Epithelial cell of prostate (primary cell): Measurements from ENCODE around the gene RNF144B.
"Not testable (repeated sequence)": the region's sequence is repeated elsewhere in the genome, so short reads cannot be mapped to it uniquely, and the experiment has no call there.

Experiments used
- DNase-seq: peaks from one replicate; pipeline ENCODE4 v3.0.0-alpha.2; 2011; ENCODE audit warnings: low read depth, low spot score
- H3K27ac ChIP-seq: fragments of 450-650 bp; 2 replicates; pipeline ENCODE4 v1.5.1; 2017; ENCODE audit warnings: mild to moderate bottlenecking

RNF144B gene

DNA sequence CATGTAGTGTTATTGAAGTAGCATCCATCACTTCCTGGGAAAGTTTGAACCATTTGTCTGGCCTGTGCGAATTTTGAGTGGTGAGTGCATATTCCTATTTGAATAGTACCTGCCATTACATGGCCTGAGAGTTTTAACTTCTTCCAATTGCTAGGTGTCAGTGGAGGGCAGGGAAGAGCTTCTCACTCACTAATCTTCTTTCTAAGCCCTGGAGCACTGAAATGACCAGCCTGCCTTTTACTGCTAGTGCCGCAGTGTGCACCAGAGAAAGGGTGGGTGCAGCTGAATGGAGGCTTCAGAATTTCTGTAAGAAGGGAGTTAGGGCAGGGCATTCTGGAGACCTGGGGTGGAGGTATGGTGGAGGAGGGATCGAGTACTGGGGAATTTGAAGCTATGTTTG is 45.5 kb downstream of the RNF144B start:
- DNase-seq: no peak
- peak overlapping the region; percentile 85 for H3K27ac ChIP-seq

DNA sequence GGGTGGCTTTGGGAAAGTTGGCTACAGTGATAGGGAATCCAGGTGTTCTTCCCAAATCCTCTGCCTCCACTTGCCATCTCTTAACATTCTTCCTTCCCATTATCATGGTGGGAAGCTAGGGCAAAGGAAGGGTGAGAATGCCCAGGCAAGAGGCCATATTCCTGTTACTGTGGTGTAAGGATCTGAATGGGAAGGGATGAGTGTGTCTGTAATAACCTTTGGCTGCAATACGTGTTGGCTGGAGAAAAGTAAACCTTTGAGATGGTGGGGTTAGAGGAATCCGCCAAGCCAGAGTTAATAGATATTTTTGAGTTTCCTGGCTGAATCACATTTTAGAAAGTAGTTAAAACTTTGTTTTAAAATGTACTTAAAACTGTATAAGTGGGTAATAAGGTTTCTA is 45.9 kb downstream of the RNF144B start:
- peak overlapping the region; percentile 85 for H3K27ac ChIP-seq
- DNase-seq: no peak

DNA sequence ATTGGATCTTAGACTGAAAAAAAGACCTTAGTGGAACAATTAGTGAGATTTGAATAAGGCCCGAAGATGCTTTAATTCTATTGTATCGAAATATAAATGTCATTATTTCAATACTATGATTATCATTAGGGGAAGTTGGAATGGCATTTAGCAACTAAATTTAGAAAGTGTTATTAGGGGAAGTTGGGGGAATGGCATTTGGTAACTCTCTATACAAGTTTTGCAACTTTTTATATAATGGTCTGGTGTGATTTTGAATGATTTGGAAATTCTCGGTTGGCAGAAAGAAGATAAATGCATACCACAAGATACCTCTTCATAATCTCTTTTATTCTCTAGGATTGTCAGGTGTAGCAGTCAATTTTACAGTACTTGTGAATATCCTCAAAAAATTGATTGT is 49.2 kb downstream of the RNF144B start:
- no peak for DNase-seq
- H3K27ac ChIP-seq: no peak overlapping the region

DNA sequence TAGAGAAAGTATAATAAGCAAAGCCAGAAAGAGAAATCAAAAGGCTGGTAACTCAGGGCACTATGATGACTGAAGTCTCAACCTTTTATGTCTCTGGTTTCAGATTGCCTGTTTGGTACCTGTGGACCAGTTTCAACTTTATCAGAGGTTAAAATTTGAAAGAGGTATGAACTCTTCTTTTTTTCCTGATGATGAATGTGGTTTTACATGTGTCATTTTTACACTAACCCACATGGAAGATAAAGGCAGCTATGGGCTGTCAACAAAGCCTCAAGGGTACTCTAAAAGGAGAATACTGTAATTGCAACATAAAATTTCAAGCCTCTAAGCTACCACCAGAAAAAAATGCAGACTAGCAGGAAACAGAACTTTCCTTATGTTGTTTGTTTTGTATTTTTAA is 52.4 kb downstream of the RNF144B start:
- H3K27ac ChIP-seq: no peak overlapping the region
- no peak for DNase-seq

DNA sequence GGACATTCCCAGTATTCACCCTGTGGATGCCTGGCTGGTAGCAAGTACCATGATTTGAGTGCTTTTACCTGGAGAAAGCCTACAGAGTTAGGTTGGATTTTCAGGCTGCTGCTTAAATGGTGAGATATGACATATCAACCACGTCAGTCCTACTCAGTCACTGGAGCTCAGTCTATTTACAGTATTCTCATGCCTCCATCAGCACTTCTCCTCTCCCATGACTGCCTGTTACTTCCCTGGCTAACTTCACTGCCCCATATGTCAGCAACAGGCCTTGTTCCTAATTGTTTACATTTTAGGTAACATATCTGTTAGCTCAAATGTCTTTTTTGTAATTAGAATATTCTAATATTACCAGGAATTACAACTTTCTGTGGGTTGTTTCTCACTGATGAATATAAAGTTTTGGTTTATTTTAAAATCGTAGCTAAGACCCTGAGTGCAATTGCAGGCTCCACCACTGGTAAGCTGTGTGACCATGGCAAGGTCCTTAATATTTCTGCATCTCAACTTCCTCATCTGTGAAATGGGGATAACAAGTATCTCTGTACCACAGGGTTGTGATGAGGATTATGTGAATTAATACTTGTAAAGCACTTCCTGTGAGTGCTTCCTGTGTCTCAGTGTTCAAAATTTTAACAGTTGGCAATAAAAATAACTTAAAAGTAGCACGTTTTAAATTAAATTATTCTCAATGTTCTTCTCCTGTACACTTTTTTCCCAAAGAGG is 54.3 kb downstream of the RNF144B start:
- H3K27ac ChIP-seq: no peak overlapping the region
- DNase-seq: no peak

DNA sequence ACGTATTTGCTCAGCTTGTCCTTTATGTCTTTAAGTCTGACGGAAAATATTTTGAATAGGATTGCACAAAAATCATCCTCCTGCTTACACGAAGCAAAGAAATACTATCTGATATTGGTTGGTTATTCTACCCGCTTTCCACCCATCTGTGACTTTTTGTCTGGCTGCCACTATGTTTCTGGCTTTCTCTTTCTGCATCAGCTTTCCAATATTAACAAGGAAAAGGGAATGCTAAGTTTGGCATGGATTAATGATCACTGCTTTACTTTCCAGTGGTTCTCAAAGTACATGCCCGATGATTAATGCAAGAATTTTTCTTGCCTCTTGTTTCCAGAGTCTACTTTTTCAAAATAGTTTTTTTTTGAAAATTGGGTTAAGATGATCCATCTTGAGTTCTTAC is 57.0 kb downstream of the RNF144B start:
- no peak for DNase-seq
- H3K27ac ChIP-seq: no peak overlapping the region

DNA sequence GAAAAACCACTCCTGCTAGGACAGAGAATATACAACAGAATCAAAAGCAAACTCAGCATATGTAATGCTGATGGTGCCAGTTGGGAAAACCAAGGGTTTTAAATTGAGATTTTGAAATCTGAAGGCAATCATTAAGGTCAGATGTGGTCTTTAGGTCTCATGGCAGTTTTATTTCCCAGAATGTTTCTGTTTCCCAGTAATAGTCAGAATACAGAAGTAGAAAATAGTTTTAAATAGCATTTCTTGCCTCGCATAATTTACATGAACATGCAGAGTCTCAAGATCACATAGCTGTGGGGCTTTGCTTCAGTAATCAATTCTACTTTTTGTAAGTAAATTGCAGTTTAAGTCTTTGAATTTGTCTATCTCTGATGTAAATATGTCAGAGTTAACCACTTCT is 58.1 kb downstream of the RNF144B start:
- no peak overlapping the region for H3K27ac ChIP-seq
- DNase-seq: no peak

DNA sequence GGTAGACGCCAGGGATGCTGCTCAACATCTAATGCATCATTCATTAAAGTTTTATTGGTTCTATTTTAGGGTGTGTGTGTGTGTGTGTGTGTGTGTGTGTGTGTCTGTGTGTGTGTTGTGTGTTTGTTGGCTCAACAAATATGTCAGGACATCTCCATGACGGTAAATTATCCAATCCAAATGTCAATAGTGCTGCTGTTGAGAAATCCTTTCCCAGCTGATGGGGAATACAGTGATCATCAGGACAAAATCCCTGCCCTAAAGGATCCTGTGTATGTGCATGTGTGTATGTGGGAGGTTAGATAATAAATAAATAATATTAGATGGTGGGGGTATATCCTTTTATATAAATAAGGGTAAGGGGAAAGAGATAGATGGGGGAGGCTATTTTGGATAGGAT is 59.6 kb downstream of the RNF144B start:
- no peak for DNase-seq
- no peak overlapping the region for H3K27ac ChIP-seq

DNA sequence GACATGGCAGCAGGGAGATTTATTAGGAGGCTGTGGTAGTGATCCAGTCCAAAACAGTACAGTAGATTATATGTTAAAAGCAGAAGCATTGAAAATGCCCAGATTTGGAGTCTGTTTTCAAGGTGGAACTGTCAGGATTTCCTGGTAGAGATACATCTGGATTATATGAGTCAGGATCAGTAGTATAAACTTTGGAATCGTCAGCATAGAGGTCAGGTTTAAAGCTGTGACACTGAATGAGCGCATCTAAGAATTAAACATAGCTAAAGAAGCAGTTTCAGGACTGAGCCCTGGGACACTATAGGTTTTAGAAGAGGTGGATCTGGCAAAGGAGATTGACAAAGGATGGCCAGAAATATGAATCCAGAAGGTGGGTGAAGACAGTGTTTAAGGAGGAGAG is 60.4 kb downstream of the RNF144B start:
- H3K27ac ChIP-seq: no peak overlapping the region
- DNase-seq: no peak

DNA sequence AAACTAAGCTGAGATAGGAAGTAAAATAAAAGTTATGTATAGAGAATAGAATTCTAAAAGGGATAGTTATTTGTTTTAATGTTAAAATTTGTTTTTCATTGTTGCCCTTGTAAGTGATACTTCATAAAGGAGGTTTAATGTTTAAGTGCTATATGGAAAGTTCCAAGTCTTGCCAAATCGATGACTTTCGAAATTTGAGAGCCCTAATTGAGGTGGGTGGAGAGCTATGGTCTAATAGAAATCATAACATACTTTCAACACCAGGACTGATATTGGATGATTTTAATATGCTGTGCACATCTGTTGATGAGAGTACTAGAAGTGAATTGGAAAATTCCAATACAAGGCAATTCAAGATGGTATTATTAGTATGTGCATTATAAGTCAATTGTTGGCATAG is 64.6 kb downstream of the RNF144B start:
- DNase-seq: no peak
- no peak overlapping the region for H3K27ac ChIP-seq

DNA sequence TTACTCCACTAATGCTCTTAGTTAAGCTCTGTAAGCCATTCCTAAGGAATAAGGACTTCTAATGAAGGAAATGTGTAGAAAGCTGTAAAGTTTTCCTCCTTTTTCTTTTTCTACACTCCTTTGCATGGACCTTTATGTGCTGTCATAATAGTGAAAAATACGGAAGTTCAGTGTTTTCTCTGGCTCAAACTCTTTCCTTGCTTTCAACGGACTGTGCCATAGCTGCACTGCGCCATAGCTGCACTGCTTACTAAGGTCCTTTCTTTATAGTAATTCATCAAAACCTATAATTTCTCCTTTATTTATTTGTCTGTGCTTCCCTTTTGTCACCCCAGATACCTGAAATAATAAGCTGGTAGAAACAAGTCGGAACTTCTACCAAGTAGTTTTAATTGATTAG is 67.3 kb downstream of the RNF144B start:
- DNase-seq: no peak
- H3K27ac ChIP-seq: no peak overlapping the region

DNA sequence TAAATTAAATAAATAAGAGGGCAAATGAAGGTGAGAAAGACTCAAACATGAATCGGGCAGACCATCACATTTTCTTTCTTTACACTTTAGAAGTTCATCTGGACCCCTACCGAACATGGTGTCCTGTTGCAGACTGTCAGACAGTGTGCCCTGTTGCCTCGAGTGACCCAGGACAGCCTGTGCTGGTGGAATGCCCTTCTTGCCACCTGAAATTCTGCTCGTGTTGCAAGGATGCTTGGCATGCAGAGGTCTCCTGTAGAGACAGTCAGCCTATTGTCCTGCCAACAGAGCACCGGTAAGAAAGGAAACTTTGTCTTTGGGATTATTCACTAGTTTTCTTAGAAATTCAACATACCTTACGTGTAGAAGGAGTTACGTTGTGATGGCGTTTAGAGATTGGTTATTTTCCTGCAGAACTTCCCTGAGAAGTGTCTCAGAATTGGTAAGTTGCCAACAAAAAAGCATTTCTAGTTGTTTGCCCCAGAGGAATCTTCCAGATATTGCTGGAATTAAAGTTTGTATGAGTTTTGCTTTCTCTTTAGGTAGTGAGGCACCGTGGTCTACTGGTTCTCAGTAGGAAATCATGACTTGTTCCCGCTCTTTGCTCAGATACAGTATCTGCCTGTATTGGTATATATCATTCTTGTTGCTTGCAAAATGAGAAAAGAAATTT is 70.1 kb downstream of the RNF144B start:
- DNase-seq: no peak
- no peak overlapping the region for H3K27ac ChIP-seq

DNA sequence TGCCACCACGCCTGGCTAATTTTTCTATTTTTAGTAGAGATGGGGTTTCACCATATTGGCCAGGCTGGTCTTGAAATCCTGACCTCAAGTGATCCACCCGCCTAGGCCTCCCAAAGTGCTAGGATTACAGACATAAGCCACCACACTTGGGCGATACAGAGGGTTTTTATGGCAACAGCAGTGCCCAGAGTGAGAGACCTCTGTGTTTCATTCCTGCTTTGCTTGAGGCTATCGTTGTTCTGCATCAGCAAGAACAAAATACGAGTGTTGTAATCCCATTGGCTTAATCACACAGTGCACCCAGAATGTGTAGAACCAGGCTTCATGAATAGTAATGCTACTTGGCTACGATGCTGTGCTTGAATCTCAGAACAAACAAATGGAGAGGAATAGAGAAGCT is 70.9 kb downstream of the RNF144B start:
- DNase-seq, H3K27ac ChIP-seq: not testable (repeated sequence)

DNA sequence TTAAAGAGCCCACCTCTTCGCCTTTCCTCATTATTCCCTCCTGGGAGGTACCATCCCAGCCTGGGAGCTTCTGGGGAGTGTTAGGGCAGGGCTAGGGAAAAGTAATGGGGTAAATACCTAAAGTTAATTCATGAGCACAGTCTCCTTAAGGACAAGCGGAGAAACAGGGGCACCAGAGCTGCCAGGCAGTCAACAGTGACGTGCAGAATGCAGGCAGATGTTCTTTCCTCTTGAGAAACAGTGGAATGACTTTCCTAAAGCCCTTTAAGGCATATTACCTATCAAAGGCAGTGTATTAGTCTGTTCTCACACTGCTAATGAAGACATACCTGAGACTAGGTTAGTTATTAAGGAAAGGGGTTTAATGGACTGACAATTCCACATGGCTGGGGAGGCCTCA is 76.3 kb downstream of the RNF144B start:
- no peak for DNase-seq
- no peak overlapping the region for H3K27ac ChIP-seq

DNA sequence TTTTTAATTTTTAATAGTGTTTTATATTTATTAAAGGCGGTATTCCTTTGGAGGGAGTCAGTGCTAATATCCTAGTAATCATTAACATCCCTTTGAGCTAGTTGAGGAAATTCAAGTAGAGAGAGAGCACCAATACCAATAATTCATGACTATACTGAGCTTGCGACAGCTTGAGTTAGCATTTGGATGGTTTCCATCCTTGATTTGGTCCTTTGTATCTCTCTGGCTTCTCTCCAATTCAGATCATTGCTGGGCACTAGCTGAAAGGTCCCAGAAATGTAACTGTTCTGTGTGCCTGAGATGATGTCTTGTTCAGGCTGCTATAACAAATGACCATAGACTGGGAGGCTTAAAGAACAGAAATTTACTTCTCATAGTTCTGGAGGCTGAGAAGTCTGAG is 77.0 kb downstream of the RNF144B start:
- no peak for DNase-seq
- no peak overlapping the region for H3K27ac ChIP-seq

DNA sequence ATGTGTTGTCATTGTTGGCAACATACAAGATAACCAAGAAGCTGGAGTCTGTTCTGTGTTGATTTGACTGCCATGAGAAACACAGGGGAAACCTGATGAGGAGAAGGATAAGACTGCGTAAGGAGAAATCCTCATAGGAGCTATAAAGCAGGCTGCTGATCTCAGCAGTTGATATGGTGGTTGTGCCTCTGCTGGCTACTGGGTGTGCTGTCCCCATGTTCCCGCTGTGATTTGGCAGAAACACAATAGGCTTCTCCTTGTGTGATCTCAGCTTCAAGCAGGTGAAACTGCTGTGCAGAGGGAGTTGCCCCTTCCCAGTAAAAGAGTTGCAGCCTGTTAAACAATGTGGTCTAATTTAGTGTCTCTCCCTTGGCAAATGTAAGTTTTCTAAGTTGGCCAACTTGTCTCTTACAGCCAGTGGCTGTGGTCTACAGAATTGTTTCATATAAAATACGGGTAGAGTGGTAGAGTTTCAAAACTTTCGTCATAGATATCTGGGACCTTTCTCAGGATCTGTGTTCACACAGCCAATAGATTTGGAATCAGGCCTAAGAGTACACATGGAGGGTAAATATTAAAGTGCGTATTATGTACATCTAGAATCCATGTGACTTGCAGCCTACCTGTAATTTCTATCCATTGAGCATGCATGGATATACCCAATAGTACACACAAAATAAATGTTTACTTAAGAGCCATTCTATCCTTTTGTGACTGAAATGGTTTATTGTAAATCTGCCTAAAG is 78.4 kb downstream of the RNF144B start:
- H3K27ac ChIP-seq: no peak overlapping the region
- DNase-seq: no peak

DNA sequence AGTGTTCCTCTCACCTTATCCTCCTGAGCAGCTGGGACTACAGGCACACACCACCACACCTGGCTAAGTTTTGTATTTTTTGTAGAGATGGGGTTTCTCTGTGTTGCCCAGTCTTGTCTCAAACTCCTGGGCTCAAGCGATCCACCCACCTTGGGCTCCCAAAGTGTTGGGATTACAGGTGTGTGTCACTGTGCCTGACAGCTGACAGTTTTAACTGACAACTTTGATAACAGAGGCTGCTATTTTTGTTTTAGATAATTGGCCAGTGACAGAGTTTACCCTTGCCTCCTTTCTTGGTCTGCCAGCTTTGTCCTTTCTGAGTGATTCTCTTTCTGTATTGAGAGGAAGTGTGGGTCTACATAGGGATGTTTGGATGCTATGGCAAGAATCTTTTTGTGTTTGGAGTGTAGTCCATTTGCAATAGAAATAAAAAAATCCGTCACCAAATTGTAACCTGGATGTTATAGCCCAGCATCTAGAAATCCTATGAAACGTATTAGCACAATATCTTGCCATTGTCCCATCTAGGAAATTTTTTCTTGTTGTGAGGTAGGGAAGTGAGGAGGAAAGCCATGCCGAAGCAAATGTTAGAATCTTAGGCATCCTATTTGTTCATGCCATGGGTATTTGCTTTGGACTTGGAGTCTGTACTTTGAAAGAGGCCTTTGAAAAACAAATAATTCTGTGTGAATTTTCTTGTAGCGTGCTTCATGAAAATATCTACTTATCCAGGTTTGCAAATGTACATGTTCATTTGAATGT is 80.8 kb downstream of the RNF144B start:
- no peak for DNase-seq
- no peak overlapping the region for H3K27ac ChIP-seq

DNA sequence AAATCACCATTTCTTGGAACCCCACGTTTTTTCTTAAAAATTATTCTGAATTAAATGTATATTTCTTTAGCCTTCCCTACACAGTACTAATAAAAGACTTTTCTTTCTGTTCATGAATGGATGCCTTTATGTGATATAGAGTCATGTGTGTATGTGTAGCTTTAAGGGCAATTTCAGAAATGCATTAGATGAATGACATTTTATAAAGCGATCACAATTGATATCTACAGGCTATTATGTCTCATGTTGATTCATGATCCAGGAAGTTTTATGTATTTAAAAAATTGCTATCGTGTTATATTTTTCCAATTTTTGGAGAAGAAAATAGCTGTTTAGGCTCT is 81.3 kb downstream of the RNF144B start:
- no peak overlapping the region for H3K27ac ChIP-seq
- DNase-seq: no peak

DNA sequence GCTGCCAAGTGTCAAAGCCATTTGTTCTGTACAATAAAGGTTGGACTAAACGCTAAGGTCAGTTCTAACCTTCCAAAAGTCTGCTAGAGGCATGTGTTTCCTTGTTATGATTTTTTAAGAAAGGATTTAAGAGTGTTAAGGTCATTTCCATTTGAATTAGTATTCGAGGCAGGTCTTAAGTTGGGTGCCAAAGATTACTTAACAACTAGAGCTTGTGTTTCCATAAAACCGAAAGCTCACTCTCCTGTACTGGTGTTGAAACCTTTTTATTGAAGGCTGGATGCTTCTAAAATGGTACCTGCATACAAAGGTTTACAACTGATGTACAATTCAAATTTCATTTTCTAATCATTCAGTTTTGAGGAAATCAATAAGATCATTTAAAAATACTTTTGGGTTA is 82.4 kb downstream of the RNF144B start:
- no peak for DNase-seq
- no peak overlapping the region for H3K27ac ChIP-seq

DNA sequence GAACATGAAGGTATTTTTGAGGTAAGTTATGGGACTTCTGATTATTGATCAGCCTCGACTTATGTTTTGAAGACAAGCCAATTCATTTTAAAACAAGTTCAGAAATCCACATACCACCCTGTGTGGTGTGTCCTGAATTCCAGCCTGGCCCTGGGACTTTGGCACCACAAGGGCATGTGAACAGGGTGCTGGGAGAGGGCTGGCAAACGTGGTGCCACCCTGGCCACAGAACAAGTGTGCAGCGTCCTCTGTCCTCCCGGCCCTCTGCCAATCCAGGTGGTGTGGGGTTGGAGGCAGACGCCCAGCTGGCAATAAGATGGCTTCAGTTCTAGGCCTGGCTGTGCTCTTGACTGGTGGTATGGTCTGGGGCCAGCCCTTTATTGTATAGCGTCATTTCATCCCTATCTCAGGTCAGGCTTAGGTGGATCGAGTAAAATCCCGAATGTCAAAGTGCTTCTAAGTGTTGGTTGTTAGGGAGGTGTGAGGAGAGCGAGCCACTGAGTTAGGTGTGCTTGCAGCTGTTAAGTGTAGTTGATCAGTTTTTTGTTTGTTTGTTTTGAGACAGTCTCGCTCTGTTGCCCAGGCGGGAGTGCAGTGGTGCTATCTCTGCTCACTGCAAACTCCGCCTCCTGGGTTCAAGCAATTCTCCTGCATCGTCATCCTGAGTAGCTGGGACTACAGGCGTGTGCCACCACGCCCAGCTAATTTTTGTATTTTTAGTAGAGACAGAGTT is 84.2 kb downstream of the RNF144B start:
- no peak for DNase-seq
- no peak overlapping the region for H3K27ac ChIP-seq
